Stimulated activated CD4-positive, alpha-beta T cell treated with anti-CD3 and anti-CD28 coated beads, TNF-alpha, amount 100 ng/mL, for 4 hours (primary cell): ENCODE results near the gene BRD1.
"Not testable (repeated sequence)": the region's sequence is repeated elsewhere in the genome, so short reads cannot be mapped to it uniquely, and the experiment has no call there.

Experiments used
- DNase-seq, 3 experiments: peaks; one replicate each; pipeline ENCODE4 v3.0.0-alpha.2; 2020; ENCODE audit warnings: low read depth in 3 of 3

BRD1 gene

DNA sequence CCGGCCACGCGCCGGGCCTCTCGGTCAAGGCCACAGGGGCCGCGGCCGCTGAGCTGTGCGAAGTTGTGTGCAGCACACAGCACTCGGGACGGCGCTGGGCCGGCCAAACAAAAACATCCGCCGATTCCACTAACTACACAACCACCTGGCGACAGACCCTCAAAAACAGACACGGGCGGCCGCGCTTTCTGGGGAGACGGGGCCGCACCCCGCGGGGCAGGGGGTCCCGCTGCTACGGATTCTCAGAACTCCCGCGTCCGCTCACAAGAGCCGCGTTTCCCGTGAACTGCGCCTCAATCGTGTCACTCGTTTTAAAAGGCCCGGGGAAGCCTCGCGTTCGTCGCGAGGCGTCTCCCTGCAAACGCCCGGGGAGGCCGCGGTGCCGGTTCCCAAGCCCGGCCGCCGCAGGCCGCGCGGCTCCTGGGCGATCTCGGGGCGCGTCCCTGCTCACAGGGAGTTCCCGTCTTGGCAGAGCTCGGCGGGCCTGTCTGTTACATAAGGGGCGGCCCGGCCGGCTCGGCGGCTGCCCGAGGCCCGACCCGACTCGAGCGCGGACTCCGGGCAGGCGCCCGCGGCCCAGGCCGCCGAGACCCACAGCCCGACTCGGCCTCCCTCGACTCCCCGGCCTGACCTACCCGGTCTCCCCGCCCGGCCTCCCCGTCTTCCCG lies 936 bp downstream of the BRD1 start:
- no peak for DNase-seq

- peak in 2 of 3 experiments; percentile 42 to 49 for DNase-seq
Observed at GRCh38 chr22:49825944-49826602, 1.6 kb downstream of the BRD1 start.

DNA sequence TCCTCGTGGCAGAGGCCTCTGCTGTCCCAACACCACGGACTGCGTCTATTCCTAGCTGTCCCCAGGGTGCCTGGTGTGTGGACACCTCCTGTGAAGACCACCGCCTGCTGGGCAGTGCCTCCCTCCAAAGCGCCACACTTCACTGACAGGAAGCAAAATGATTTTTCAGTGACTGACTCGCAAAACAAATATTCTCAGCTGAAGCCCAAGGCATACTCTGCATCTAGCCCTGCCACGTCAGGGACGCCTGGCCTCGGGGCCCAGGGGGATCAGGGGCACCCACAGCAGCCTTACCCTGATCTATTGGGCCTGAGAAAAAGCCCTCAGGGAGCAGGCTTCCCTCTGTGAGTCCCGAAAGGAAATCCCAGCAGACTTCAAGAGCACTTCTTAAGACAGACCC lies 2.2 kb downstream of the BRD1 start:
- no peak for DNase-seq

DNA sequence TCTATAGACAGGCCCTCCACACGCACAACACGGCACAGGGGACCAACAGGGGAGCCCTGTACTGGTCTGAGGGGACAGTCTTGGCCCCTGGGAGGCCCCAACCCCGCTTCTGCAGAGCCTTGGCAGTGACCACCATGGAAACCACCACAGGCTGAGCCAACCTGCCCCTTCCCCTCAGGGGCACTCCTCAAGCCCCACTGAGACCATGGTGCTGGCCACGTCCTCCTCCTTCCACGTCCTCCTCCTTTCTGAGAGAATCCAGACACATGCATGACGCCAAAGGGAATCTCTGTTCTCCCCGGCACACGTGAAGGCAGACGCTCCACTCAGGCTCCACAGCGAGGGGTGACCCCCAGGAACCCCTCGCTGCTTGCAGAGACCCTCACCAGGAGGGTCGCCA lies 2.7 kb downstream of the BRD1 start:
- no peak for DNase-seq

DNA sequence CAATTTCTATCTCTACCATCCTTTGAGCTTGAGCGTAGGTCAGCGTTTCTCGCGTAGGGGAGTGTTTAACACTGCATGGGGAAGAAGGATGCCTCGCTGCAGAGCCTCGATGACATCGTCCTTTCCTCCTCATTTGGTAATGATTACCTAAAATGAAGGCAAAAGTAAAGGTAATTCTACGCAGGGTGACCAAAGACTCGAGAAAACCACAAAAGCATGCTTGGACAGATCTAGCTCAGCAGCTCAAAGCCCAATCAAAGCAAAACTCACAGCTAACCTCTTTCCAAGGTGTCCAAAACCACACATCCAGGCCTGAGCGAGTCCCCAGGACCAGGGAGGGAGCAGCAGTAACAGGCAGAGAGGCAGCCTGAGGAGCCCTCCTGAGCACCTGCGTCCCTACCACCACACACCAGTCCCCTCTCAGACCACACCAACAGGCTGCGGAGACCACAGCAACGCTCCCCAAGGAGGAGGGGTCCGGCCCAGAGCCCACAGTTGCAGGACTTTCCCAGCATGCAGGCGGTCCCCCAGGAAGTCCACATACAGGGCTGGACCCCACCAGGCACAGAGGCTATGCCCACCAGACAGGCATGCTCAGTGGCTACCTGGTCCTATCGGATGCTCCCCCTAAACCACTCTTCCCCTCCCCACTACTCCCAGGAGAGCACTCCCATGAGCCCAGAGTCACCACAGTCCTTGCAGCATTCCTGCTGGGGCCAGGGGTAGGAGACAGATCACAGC lies 3.3 kb downstream of the BRD1 start:
- DNase-seq: no peak

- DNase-seq: no peak
Observed at GRCh38 chr22:49823289-49824045, 4.2 kb downstream of the BRD1 start.

DNA sequence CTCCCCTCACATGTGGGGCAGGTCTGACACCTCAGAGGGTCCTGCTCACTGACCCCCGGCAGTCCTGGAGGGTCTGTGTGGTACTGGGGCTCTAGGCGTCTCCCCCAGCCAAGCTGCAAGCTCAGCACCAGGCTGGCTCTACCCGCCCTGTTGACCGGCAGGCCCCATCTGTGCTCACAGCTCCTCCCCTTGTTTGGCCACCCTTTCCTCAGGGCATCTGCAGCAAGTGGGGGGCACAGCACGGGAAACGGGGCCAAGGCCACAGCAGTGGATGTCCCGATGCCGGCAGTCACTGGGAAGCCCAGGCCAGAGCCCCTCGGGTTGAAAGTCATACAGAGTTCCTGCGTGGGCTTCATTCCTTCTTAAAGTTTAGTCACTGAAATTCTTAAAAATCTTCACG lies 5.9 kb downstream of the BRD1 start:
- DNase-seq: not testable (repeated sequence)

DNA sequence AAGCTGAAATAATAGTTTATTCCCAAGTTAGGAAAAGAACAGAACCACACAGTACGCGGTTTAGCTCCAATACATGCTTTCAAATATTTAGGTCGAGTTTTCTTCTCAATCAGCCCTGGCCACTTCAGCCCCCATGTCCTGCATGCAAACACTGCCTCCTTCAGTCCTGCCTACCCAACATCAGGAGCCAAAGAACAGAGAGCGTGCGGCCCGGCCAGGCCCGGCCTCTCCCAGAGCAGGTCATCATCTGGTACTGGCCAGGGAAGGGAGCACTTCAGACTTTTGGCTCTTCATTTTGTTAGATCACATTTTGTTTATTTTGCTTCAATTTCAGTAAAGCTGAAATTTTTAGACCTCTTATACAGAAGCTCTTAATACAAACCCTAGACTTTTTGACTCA lies 6.7 kb downstream of the BRD1 start:
- no peak for DNase-seq

- DNase-seq: no peak
Observed at GRCh38 chr22:49817359-49817758, 10.3 kb downstream of the BRD1 start.

DNA sequence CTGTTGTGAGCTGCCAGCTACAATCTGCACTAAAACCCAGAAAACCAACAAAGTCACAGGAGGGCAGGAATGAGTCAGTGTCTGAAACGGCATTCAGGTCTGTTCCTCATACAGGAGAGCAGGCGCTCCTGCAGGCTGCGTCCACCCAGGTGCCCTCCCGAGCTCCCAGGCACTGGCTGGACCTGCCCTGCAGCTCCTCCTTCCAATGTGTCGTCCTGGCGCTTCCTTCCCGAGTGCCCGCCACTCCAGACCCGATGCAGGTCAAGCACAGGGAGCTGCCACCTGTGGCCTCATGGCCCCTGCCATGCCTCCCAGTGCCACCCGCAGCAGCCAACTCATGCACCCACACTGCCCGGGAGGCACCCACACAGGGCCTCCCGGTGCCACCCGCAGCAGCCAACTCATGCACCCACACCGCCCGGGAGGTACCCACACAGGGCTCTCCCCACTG lies 12.0 kb downstream of the BRD1 start:
- no peak for DNase-seq

DNA sequence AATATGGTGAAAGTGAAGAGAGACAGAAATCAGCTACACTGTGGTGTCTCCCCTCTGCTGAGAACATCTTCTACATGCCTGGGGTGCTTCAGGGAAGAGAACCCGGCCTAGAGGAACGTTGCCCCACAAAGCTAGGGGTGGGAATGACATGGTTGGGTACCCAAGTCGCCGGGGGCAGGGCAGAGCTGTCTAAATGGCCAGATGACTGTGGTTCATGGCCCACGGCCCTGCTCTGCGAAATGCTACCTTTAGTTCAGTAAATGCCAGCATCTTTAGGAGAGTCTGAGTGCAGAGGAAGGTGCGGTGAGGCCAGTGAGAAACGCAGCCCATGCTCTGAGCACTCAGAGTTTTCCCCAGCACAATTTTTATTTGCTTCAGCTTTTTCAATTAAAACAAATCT lies 12.8 kb downstream of the BRD1 start:
- no peak for DNase-seq

DNA sequence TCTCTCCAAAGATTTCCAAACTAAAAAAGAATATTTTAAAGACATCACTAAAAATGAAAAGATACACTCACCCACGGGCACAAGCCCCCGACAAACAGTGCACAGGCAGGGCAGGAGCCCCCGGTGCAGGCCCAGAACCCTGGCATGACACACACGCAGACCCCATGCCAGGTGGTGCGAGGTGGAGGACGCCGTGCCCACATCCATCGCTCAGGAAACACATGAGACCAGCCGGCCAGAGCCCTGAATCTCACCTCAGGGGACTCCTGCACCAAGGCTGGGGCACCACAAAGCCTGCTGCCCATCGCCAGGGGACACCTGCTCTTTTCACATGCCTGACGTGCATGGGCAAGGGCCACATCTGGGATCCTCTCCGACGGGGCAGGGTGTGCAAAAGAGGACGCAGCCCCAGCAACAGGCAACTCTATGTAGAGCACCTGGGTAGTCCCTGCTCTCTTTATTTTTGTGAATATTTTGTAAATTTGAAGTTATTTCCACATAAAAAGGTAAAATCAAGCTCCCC lies 13.4 kb downstream of the BRD1 start:
- no peak for DNase-seq

GRCh38 chr22:49812838-49813237 lies 14.8 kb downstream of the BRD1 start:
- DNase-seq: no peak

- DNase-seq: no peak
Observed at GRCh38 chr22:49811020-49811791, 16.5 kb downstream of the BRD1 start.

GRCh38 chr22:49810363-49811019 lies 17.2 kb downstream of the BRD1 start:
- no peak for DNase-seq

- no peak for DNase-seq
Observed at GRCh38 chr22:49807780-49808708, 19.6 kb downstream of the BRD1 start.

- DNase-seq: no peak
Observed at GRCh38 chr22:49807129-49807528, 20.5 kb downstream of the BRD1 start.

- no peak for DNase-seq
Observed at GRCh38 chr22:49803737-49804375, 23.8 kb downstream of the BRD1 start.

- DNase-seq: no peak
Observed at GRCh38 chr22:49803134-49803533, 24.5 kb downstream of the BRD1 start.
